K562 (cell line): ENCODE results near the gene DPM2. TPM values are rescaled to one million over a fixed set of nuclear protein-coding genes. Genes with fewer than 3 reads are reported as not detected.

Experiments
- ATAC-seq: fragments of 200-7000 bp; cut with Tn5 transposase; 3 replicates; pipeline ENCODE4 v1.9.1; 2020; ENCODE audit warnings: moderate library complexity
- BruUV-seq: library from RNA; stranded (reverse); fragments of 400-500 nt; replicated peaks from 2 replicates; lab custom pipeline; 2021; lab: Mats Ljungman, UMichigan
- CTCF ChIA-PET: fragments of 300-600 bp; formaldehyde crosslinking; extraction: SDS; loops from one replicate; lab custom pipeline; 2021; ENCODE audit warnings: low intra/inter-chr PET ratio; lab: Yijun Ruan, JAX
- POLR2A ChIA-PET: fragments of 300-600, 350-650 bp; sonication (Branson Sonifier 250); formaldehyde crosslinking; extraction: SDS; loops from one replicate; lab custom pipeline; 2021; ENCODE audit warnings: antibody characterized with exemption, inconsistent platforms; lab: Yijun Ruan, JAX
- DNase-seq, 4 experiments: peaks; one replicate each; pipeline versions ENCODE4 v3.0.0 to v3.0.0-alpha.2; 2011 to 2018; ENCODE audit warnings: low spot score in 3 of 4, mixed read lengths in 3 of 4; ENCODE audit errors: extremely low read depth in 1 of 4
- FAIRE-seq: peaks from 2 replicates; lab custom pipeline; 2011; peaks lifted over from hg19 to GRCh38; lab: Jason Lieb, UNC
- H2AFZ ChIP-seq: 2 replicates; pipeline ENCODE4 v1.6.0; 2011; ENCODE audit warnings: low read depth, low read length, control low read depth, inconsistent platforms
- H3K27ac ChIP-seq: fragments of 200-600 bp; 3 replicates; pipeline ENCODE4 v1.8.0; 2011; ENCODE audit warnings: low read depth, mild to moderate bottlenecking, control low read depth, inconsistent platforms, low read length, moderate library complexity, mixed read lengths; ENCODE audit errors: extremely low read depth
- H3K27me3 ChIP-seq, 2 experiments: fragments of 300-600 bp in 1 of 2; 2 replicates in 1 of 2; 3 replicates in 1 of 2; pipeline versions ENCODE4 v1.6.0 to v1.8.0; 2011; ENCODE audit warnings: inconsistent platforms in 2 of 2, low read length in 2 of 2, mild to moderate bottlenecking in 1 of 2, mixed read lengths in 1 of 2, moderate library complexity in 1 of 2; ENCODE audit not compliant: control insufficient read depth in 2 of 2, insufficient read depth in 2 of 2
- H3K36me3 ChIP-seq: fragments of 300-600 bp; 3 replicates; pipeline ENCODE4 v1.8.0; 2011; ENCODE audit warnings: mild to moderate bottlenecking, low read length, inconsistent platforms; ENCODE audit not compliant: control insufficient read depth, insufficient read depth
- H3K4me1 ChIP-seq, 2 experiments: fragments of 200-600 bp in 1 of 2; replicated peaks in 1 of 2; 2 replicates in 1 of 2; 3 replicates in 1 of 2; pipeline versions ENCODE4 v1.5.1 to v1.8.0; 2011; ENCODE audit warnings: inconsistent platforms in 2 of 2, low read length in 2 of 2, mild to moderate bottlenecking in 1 of 2, mixed read lengths in 1 of 2, moderate library complexity in 1 of 2; ENCODE audit not compliant: control insufficient read depth in 2 of 2, insufficient read depth in 2 of 2
- H3K4me2 ChIP-seq: 2 replicates; pipeline ENCODE4 v1.6.1; 2011; ENCODE audit warnings: low read length, control low read depth, inconsistent platforms, mixed read lengths; ENCODE audit not compliant: insufficient read depth
- H3K4me3 ChIP-seq: fragments of 200-600 bp; sonication (generic), shearing (Covaris generic); 2 replicates; pipeline ENCODE4 v1.5.1; 2016; ENCODE audit warnings: control low read depth, inconsistent platforms
- H3K79me2 ChIP-seq: fragments of 200-600 bp; 3 replicates; pipeline ENCODE4 v1.8.0; 2011; ENCODE audit warnings: low read length, inconsistent platforms; ENCODE audit not compliant: control insufficient read depth, insufficient read depth
- H3K9ac ChIP-seq, 2 experiments: 2 replicates each; pipeline versions ENCODE4 v1.6.0 to v1.6.1; 2011; ENCODE audit warnings: low read depth in 2 of 2, low read length in 2 of 2, control low read depth in 1 of 2, inconsistent platforms in 1 of 2, mild to moderate bottlenecking in 1 of 2, mixed read lengths in 1 of 2; ENCODE audit not compliant: insufficient read depth in 1 of 2
- H3K9me1 ChIP-seq: one replicate; pipeline ENCODE4 v1.6.0; 2011; ENCODE audit warnings: inconsistent platforms, mild to moderate bottlenecking, low read length, moderate library complexity; ENCODE audit not compliant: control insufficient read depth, insufficient read depth
- H3K9me3 ChIP-seq: replicated peaks from 2 replicates; pipeline ENCODE4 v1.5.1; 2011; ENCODE audit warnings: low read depth, low read length, inconsistent platforms; ENCODE audit not compliant: control insufficient read depth, insufficient read depth
- H4K20me1 ChIP-seq: replicated peaks from 2 replicates; pipeline ENCODE4 v1.6.1; 2011; ENCODE audit warnings: low read length, inconsistent platforms, mixed read lengths; ENCODE audit not compliant: control insufficient read depth, insufficient read depth
- HIVEP1 ChIP-seq: fragments of 250-450 bp; sonication (Bioruptor Pico); IDR thresholded peaks from 2 replicates; pipeline ENCODE4 v1.4.0; 2020; ENCODE audit warnings: mild to moderate bottlenecking
- MIER1 ChIP-seq: fragments of 450-650 bp; IDR thresholded peaks from 2 replicates; pipeline ENCODE4 v1.6.1; 2016; ENCODE audit warnings: antibody characterized with exemption, mild to moderate bottlenecking, low read depth
- NR1H2 ChIP-seq: sonication (generic); formaldehyde crosslinking; IDR thresholded peaks from 2 replicates; pipeline ENCODE4 v1.4.0; 2020; ENCODE audit warnings: mild to moderate bottlenecking, missing genetic modification reagents
- NR2C2 ChIP-seq, 2 experiments: fragments of 200-800 bp in 1 of 2; sonication (Bioruptor generic) in 1 of 2; sonication (generic) in 1 of 2; formaldehyde crosslinking in 1 of 2; IDR thresholded peaks; 2 replicates each; pipeline versions ENCODE4 v1.6.1 to v1.8.0; 2016 to 2022; ENCODE audit warnings: mild to moderate bottlenecking in 1 of 2, missing compliant biosample characterization in 1 of 2, missing genetic modification characterization in 1 of 2, missing genetic modification reagents in 1 of 2
- POLR2G ChIP-seq: fragments of 200-400 bp; formaldehyde crosslinking; IDR thresholded peaks from 2 replicates; pipeline ENCODE4 v1.6.1; 2017; ENCODE audit warnings: low read depth, mild to moderate bottlenecking, antibody characterized with exemption, low read length, moderate library complexity
- RBM22 ChIP-seq: fragments of 200-400 bp; formaldehyde crosslinking; IDR thresholded peaks from 2 replicates; pipeline ENCODE4 v1.6.1; 2018; ENCODE audit warnings: low read length, low read depth; ENCODE audit not compliant: poor library complexity, severe bottlenecking
- SAP30 ChIP-seq: fragments of 200-600 bp; sonication (generic); IDR thresholded peaks from 2 replicates; pipeline ENCODE4 v1.6.1; 2012; ENCODE audit warnings: borderline replicate concordance, low read depth, mild to moderate bottlenecking, moderate library complexity, low read length, control low read depth, inconsistent platforms; ENCODE audit not compliant: insufficient read depth, poor library complexity, severe bottlenecking
- STAT5A ChIP-seq: IDR thresholded peaks from 2 replicates; pipeline ENCODE4 v1.6.1; 2012; ENCODE audit warnings: low read length, inconsistent platforms, borderline replicate concordance
- SUPT5H ChIP-seq: fragments of 450-650 bp; IDR thresholded peaks from 2 replicates; pipeline ENCODE4 v1.6.1; 2016
- ZBTB43 ChIP-seq: sonication (generic); formaldehyde crosslinking; IDR thresholded peaks from 2 replicates; pipeline ENCODE4 v1.8.0; 2023; ENCODE audit warnings: mild to moderate bottlenecking, missing genetic modification reagents
- ZBTB7A ChIP-seq: IDR thresholded peaks from 2 replicates; pipeline ENCODE4 v1.6.1; 2011; ENCODE audit warnings: low read depth, mild to moderate bottlenecking, low read length, moderate library complexity, borderline replicate concordance; ENCODE audit not compliant: control insufficient read depth
- WGBS: fragments of 100-300 bp; shearing (Covaris generic); methylation state at CpG from one replicate; pipeline ENCODE4 v1.1.6; 2016; ENCODE audit warnings: low coverage, mixed read lengths; ENCODE audit not compliant: insufficient coverage; ENCODE audit errors: missing lambda C conversion rate; 5-methylcytosine and 5-hydroxymethylcytosine counted together
- in situ Hi-C: fragments of 300-500 bp; cut with MboI; formaldehyde crosslinking; loops from 4 replicates; pipeline ENCODE4 v1.15.0; 2018; ENCODE audit warnings: inconsistent platforms, mixed read lengths
- intact Hi-C: fragments of 100-400 bp; cut with micrococcal nuclease; formaldehyde crosslinking; loops from 2 replicates; pipeline ENCODE4 v1.14.2; 2022
- polyA plus RNA-seq, 8 experiments: library from polyadenylated mRNA; depleted of rRNA in 4 of 8; stranded (reverse) in 5 of 8; unstranded in 3 of 8; fragments of >200 nt; fragmentation: Nextera tagmentation in 2 of 8; fragmentation: Illumina TruSeq in 1 of 8; extraction: Ambion mirVana in 2 of 8; extraction: Trizol in 1 of 8; gene quantifications; 2 replicates each; pipeline versions ENCODE4 v1.2.1 to v1.2.3, GENCODE V29; 2011 to 2014; ENCODE audit warnings: inconsistent platforms in 1 of 8, missing spikeins in 1 of 8
- total RNA-seq, 7 experiments: library from RNA; depleted of rRNA in 6 of 7; stranded (reverse); fragments of >200 nt in 6 of 7; fragmentation: Illumina TruSeq in 2 of 7; extraction: Trizol in 2 of 7; gene quantifications; 2 replicates each; pipeline versions ENCODE4 v1.2.1 to v1.2.3, GENCODE V29; 2011 to 2021; ENCODE audit warnings: low replicate concordance in 1 of 7
- TF ChIP-seq, protein P1 (sequence below): fragments of 450-650 bp; conservative IDR thresholded peaks from 2 replicates; pipeline ENCODE4 v1.6.1; 2016; ENCODE audit warnings: missing genetic modification characterization, low read depth, mild to moderate bottlenecking, control low read depth, missing compliant biosample characterization

Gene DPM2
- total and polyA plus RNA-seq, 9 of the 15 experiments (the other 6 are each of a cell fraction or from before 2014, with no cell fraction given): 43.5 to 126 (median 71.1) TPM

DNA sequence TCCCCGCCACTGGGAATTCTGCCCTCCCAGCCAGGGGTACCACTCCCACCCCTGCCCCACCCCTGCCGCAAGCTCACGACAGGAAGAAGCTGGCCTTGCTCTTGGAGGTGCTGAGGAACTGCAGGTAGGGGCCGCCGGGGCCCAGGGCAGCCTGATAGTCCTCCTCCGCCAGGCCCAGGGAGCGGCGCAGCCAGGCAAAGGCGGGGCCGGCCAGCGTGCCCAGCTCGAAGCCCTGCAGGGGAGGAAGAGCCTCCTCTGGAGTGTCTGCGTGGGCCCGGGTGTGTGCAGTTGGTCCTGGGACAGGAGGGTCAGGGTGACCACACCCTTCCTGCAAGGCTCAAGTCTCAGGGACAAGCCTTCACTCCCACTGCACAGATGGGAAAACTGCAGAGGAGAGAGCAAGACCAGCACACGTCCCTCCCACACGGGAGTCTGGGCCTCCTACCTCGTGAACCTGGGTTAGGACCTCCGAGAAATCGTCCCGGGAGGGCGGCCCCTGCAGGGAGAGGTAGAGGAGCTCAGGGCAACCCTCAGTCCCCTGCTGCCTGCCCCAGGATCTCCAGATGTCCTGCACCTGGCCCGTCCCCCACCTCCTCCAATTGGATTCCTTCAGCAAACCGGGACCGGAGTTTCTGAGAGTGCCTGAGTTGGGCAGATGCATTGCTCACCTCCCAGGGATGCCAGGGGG lies 9.5 kb downstream of the DPM2 start (continued):
- peak; percentile 56; the same call in 1 of the 2 replicates for TF ChIP-seq ZBTB7A
- TF ChIP-seq MIER1: no peak
- TF ChIP-seq SAP30: peak; percentile 9
- TF ChIP-seq POLR2G: peak; percentile 70
- TF ChIP-seq HIVEP1 (CRISPR knock-in tag): no peak
- no peak for TF ChIP-seq ZBTB43

DNA sequence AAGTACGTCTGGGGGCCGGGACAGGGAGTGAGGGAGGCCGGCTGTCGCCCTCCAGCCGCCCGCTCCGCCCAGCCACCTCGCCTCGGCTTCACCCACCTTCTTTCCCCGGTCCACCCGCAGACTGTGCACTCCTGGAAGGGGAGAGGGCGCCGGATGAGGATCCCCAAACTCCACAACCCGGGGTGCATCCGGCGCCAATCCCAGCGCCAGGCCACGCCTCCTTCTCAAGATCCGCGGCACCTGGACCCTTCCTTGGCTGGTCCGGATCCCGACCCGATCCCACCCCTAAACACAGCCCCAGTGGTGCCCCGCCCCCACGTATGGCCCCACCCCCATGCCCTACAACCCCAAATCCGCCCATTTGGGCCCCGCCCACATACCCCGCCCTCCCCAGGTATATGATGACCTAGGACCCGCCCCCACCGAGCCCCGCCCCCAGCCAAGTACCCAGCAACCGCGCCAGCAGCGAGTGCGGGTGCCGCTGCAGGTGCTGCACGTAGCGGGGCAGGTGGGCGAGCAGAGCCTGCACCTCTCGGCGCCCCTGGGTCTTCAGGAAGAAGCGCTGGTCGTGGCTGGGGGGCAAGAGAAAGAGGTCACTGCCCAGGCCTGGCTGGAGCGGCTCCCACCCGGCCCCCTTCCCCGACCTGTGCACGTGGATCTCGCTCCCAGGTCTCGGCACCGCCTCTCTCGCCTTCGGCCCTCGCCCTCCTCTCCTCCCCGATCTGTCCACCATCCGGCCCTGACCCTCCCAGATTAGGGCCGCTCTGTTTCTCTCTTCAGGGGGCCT lies 10.3 kb downstream of the DPM2 start:
- Histone ChIP-seq H3K4me1 (peaks cover 37 to 63% of the 10 kb centered on the region in 2 experiments), H4K20me1 (no peaks in the 10 kb centered on the region), H3K9me1 (no peaks in the 10 kb centered on the region), H3K36me3 (no peaks in the 10 kb centered on the region), H3K27me3 (no peaks in the 10 kb centered on the region), H3K27ac (no peak overlapping the region), H3K4me2 (peak overlapping the region; percentile 76), H3K9me3 (no peaks in the 10 kb centered on the region), H3K4me3 (peak overlapping the region; percentile 35), H3K79me2 (no peaks in the 10 kb centered on the region), H2AFZ (peak overlapping the region; percentile 86), H3K9ac (peak overlapping the region; percentile 6 to 80; a peak in 3 of 4 replicates)
- intact Hi-C loops (no loop called here), in situ Hi-C loops (loop anchor here (5.0 to 10.0 kb wide), 2 partner anchors 425 to 713 kb away; no protein-coding TSS in a partner anchor)
- POLR2A ChIA-PET: interaction anchor here (0.6 to 1.0 kb wide), 3 partner anchors 152 to 364 kb away, joined by 3 read pairs; no protein-coding TSS in a partner anchor
- FAIRE-seq (no peak), ATAC-seq (peak; percentile 62), DNase-seq (peak; percentile 82 to 93 (median 92))
- no TSS peak for BruUV-seq
- WGBS: 14% methylated on average over 18 of the region's 56 CpGs
- CTCF ChIA-PET: no interaction called here
- peak; percentile 12 for TF ChIP-seq RBM22
- no peak for TF ChIP-seq NR2C2 (CRISPR knock-in tag; IDR thresholded peaks at IDR 0.05)
- TF ChIP-seq NR2C2 (tag; IDR thresholded peaks at IDR 0.05): peak; percentile 86
- TF ChIP-seq SAP30: peak; percentile 33
- TF ChIP-seq, protein P1, sequence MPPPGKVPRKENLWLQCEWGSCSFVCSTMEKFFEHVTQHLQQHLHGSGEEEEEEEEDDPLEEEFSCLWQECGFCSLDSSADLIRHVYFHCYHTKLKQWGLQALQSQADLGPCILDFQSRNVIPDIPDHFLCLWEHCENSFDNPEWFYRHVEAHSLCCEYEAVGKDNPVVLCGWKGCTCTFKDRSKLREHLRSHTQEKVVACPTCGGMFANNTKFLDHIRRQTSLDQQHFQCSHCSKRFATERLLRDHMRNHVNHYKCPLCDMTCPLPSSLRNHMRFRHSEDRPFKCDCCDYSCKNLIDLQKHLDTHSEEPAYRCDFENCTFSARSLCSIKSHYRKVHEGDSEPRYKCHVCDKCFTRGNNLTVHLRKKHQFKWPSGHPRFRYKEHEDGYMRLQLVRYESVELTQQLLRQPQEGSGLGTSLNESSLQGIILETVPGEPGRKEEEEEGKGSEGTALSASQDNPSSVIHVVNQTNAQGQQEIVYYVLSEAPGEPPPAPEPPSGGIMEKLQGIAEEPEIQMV (tag): no peak
- TF ChIP-seq NR1H2 (CRISPR knock-in tag): no peak
- no peak for TF ChIP-seq SUPT5H
- no peak for TF ChIP-seq STAT5A
